UCSD-AML1 (cell line): ENCODE results near the gene MSANTD1.

Experiments used
- DNase-seq: peaks from one replicate; lab custom pipeline; 2025; ENCODE audit not compliant: unreplicated experiment; lab: John Stamatoyannopoulos, UW

Gene MSANTD1

GRCh38 chr4:3248811-3249661 lies at the start of gene MSANTD1:
Gene MSANTD1 (plus strand): TSS chr4:3249159. CDS start chr4:3249223, 64 bp downstream.
- DNase-seq, result no peak

- DNase-seq, result no peak
Observed at GRCh38 chr4:3199653-3200422, 49.1 kb upstream of the MSANTD1 start.

DNA sequence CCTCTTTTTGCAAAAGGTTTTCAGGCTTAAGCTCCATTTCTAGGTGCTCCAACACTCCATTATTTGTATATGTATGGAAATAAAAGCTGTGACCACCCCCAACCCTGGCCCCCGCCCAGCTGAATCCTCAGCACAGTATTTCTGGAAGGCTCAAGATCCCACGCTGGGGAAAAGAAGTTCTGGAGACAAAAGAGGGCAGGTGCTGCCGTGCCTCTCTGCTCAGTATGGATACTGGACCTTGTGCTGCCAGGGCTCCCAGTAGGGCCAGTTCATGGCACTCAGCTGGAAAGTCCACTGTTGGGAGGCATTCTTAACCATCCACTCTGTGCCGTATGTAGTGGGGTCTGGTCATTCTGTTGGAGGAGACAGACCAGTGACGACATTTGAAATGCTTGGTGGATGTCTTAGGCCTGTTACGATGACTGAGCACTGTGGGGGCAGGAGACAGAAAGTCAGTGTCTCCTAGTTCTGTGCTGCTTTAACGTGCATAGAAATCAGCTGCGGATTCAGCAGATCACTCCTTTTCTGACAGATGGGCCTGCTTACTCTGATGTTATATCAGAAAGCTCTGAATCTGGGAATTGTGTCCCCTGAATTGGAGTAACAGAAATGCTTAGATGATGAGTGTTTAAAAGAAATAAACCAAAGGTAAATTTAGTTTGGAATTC lies 48.4 kb upstream of the MSANTD1 start:
- DNase-seq, result no peak

GRCh38 chr4:3201718-3202702 lies 46.9 kb upstream of the MSANTD1 start:
- DNase-seq, result peak; percentile 48

DNA sequence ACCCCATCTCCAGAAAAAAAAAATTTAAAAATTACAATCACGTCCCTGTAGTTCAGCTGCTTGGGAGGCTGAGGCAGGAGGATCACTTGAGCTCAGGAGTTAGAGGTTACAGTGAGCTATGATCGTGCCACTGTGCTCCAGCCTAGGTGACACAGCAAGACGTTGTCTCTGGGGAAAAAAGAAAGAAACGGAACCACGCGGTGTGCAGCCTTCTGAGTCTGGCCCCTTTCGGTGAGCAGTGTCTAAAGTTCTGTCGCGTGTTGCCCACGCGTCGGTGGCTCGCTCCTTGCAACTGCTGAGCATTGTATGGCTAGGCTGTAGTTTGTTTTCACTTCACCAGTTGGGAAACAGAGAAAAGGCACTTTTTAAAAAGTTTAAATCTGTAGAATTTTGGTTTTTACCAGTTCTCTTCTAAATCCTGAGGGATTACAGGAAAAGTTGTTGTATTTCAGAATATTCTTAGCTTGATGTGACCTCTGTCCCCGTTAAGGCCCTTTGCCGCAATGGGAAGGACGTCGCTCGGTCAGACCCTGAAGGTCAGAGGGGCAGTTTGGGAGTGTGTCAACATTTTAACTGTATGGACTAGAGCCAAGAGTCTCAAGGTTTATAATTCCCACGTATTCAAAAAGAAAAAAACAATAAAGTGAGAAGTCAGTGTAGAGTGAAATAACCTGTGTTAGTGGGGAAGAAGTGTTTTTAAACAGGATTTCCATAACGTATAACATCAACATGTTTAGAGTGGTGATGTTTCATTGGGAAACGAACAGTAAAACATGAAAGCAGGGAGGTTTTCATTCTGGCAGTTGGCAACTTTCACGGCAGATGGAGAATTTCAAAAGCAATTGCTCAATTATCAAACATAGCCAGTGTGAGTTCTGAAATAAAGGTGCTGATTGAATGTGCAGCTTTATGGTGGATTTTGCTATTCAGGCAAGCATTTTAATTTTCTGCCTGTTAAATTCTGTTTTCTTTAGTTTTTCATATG lies 45.8 kb upstream of the MSANTD1 start:
- DNase-seq, result no peak

- no peak for DNase-seq
Observed at GRCh38 chr4:3203971-3204431, 45.0 kb upstream of the MSANTD1 start.

DNA sequence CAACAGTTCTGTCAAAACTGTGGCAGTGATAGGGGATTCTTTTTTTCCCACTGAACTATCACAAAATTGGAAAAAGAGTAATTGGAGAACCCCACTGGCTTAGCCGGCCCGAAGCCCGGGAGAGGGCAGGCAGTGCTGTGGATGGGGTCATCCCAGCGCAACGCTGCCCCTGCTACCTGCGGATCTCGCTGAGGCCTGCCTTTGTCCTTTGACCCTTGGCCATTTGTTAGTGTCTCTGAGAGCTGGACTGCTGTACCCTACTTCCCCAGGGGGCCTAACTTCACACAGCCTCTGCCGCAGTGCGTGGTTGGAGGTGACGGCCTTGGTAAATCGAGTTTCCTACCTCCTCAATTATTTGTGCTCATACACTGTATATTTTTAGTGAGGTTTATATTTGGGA lies 43.0 kb upstream of the MSANTD1 start:
- DNase-seq, result no peak

DNA sequence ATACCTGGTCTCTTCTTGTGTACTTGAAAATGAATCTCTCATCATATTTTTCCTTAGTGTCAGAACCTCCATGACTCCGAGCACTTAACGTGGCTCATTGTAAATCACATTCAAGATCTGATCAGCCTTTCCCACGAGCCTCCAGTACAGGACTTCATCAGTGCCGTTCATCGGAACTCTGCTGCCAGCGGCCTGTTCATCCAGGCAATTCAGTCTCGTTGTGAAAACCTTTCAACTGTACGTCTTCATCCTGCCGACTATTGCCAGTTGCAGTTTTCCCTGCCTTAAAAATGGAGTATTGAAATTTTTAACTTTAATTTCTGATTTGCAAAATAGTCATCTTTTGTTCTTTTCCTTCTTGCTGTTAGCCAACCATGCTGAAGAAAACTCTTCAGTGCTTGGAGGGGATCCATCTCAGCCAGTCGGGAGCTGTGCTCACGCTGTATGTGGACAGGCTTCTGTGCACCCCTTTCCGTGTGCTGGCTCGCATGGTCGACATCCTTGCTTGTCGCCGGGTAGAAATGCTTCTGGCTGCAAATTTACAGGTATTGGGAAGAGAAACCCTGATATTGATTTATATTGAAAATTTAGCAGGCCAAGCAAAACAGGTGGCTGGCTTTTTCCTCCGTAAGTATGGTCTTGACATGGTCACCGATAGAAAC lies 42.4 kb upstream of the MSANTD1 start:
- no peak for DNase-seq

GRCh38 chr4:3207531-3208037 lies 41.4 kb upstream of the MSANTD1 start:
- no peak for DNase-seq

GRCh38 chr4:3208826-3209225 lies 40.1 kb upstream of the MSANTD1 start:
- no peak for DNase-seq

- no peak for DNase-seq
Observed at GRCh38 chr4:3209551-3210325, 39.2 kb upstream of the MSANTD1 start.

DNA sequence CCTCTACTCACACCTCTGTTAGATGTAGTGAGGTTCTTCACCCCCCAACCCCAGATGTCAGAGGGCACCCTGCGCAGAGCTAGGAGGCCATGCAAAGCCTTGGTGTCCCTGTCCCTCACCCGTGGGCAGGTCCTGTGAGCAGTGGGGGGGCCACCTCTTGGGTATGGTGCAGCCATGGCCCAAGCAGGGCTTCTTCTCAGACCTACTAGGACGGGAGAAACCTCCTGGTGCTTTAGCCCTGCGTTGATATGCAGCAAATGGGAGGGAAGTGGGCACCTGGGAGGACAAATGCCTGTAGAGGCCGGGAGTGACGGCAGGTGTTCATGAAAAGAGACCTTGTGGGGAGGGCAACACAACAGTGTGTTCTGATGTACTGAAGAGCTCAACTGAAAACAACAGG lies 38.5 kb upstream of the MSANTD1 start:
- no peak for DNase-seq

DNA sequence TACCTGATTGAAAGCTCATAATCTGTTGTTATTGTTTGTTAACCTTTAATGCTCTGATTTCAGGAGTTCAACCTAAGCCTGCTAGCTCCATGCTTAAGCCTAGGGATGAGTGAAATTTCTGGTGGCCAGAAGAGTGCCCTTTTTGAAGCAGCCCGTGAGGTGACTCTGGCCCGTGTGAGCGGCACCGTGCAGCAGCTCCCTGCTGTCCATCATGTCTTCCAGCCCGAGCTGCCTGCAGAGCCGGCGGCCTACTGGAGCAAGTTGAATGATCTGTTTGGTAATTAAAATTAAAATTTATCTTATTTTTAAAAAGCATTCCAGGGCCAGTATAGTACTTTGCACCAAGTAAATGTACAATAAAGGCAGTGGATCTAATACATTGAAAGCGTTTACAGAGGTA lies 37.1 kb upstream of the MSANTD1 start:
- no peak for DNase-seq

DNA sequence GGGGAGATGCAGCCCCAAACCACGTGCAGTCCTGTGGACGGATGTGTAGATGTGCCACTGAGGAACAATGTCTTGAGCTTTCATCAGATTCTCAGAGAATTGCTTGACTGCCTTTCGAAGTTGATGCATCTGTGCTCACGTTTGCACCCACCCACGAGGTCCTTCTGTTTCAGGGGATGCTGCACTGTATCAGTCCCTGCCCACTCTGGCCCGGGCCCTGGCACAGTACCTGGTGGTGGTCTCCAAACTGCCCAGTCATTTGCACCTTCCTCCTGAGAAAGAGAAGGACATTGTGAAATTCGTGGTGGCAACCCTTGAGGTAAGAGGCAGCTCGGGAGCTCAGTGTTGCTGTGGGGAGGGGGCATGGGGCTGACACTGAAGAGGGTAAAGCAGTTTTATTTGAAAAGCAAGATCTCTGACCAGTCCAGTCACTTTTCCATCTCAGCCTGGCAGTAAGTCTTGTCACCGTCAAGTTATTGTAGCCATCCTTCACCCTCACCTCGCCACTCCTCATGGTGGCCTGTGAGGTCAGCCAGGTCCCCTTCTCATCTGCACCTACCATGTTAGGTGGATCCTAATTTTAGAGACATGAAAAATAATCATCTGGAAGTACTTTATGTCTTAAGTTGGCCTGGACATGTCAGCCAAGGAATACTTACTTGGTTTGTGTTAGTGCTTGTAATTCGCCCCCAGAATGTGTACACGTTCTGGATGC lies 36.4 kb upstream of the MSANTD1 start:
- no peak for DNase-seq

DNA sequence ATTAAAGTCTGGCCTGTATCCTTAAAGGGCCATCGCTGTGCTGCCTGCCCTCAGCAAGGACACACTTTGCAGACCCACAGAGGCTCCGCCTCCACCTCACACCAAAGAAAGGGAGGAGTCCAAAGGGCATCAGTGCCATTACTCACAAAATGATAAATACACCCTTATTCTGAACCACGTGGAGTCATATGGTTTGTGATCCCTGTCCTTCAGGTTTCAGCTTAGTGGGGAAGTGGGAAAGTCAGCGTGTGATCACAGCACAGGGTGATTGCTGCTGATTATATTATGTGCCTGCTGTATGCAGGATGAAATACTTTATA lies 35.9 kb upstream of the MSANTD1 start:
- DNase-seq, result no peak

DNA sequence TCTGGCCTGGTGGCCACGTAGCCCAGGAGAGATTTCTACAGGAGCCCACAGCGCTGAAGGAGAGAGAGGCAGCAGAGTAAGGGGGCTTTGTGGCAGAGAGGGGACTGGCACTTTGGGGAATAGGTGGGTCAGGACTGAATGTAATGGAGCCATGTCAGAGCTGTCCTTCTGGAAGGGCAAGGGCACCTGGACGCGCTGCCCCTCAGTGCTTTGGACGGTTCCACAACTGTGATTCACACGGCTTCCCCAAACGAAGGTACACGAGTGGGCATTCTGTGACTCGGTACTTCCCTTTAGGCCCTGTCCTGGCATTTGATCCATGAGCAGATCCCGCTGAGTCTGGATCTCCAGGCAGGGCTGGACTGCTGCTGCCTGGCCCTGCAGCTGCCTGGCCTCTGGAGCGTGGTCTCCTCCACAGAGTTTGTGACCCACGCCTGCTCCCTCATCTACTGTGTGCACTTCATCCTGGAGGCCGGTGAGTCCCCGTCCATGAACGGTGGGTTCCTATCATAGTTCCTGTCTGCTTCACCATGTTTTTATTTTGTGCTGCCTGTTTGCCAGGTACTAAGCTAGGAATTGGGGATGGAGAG lies 35.2 kb upstream of the MSANTD1 start:
- no peak for DNase-seq

DNA sequence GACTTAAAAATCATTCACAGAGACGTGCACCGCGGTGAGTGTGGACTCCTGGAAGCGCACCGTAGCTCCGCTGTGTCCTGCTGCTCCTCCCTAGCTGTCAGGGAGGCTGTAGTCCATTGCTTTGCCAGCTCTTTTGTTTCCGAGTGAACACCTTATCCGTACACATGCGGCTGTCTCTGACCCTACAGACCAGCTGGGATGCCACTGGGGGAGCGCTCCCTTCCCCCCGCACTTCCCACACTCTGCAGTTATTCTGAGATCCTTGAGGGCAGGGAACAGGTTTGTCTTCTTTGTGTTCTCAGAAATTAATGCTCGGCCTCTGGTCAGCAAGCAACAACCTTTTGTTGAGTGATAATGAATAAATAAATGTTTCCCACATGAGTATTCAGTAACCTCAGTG lies 33.7 kb upstream of the MSANTD1 start:
- no peak for DNase-seq
